Suppressor macrophage (primary cell): ENCODE data around the gene CD82.
A peak's percentile ranks its signal among the peaks of the same experiment; 100 is the strongest.
"Not testable (repeated sequence)": the region's sequence is repeated elsewhere in the genome, so short reads cannot be mapped to it uniquely, and the experiment has no call there.

Experiments
- DNase-seq, 4 experiments: peaks; one replicate each; pipeline ENCODE4 v3.0.0-alpha.2; 2020 to 2022

CD82 gene

DNA sequence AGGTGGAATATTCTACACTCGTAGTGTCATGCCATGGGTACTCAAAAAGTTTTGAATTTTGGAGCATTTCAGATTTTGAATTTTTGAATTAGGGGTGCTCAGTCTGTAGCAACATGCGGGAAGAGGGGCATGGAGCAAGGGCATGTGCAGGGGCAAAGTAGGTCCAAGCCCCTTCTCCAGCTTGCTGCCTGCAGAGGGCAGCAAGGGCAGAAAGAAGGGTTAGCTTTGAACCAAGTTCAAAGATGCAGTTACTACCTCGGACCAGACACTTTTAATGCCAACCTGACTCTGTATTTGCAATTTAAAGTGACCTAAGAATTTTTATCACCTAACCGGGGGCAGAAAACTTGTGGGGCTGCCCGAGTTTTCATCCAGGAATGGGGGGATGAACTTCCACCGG lies 68.2 kb downstream of the CD82 start:
- no peak for DNase-seq

DNA sequence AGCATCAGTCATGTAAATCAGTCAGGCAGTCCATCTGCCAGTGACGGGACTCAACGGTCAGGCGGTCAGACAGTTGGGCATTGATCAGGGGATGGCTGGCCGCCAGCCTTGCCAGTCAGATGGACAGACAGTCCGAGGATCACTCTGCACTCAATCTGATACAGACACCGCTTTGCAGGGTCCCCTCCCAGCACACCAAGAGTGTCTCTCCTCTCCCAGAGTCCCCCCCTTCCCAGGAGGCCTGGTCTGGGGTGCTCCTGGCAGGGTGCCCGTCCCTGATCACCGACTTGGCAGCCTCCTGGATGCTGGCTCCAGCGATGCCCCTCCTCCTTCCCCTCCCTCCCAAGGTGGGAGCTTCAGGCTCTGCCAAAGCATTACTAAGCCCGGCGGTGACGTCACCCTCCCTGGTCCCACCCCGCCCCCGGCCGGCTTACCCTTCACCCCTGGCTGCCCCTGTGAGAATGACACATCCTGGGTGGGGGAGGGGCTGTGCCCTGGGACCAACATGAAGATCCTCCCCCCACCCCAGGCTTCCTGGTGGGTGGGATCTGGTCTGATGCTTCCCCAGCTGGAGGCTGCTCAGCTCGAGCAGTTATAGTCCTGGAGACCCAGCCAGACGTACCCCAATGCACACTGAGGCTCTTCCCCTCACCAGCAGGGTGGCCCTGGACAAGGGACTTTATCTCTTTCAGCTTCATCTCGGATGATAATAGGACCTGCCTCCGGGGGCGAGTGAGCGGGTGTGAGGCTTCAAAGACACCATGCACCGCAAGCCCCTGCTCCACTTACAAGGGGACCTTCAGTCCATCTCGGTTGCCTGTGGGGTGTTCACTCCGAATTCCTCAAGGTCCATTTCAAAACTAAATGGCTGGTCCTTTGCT lies 69.2 kb downstream of the CD82 start:
- DNase-seq, result peak in 3 of 4 experiments; percentile 40 to 56 (median 53)

GRCh38 chr11:44637487-44637886 lies 72.0 kb downstream of the CD82 start:
- DNase-seq, result peak in 3 of 4 experiments; percentile 13 to 72 (median 64)

- DNase-seq, result no peak
Observed at GRCh38 chr11:44638032-44638431, 72.6 kb downstream of the CD82 start.

GRCh38 chr11:44643217-44643616 lies 77.8 kb downstream of the CD82 start:
- no peak for DNase-seq

DNA sequence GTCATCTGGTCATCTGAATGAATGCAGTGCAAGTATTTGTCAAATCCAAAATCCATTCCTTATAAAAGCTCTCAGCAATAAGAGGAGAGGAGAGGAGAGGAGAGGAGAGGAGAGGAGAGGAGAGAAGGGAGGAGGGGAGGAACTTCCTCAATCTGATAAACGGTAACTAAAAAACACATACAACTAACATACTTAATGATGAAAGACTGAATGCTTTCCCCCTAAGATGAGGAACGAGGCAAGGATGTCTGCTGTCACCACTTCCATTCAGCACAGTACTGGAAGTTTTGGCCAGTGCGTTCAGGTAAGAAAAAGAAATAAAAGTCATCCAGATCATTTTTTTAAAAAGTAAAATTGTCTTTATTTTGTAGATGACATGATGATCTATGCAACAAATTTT lies 80.4 kb downstream of the CD82 start:
- no peak for DNase-seq

DNA sequence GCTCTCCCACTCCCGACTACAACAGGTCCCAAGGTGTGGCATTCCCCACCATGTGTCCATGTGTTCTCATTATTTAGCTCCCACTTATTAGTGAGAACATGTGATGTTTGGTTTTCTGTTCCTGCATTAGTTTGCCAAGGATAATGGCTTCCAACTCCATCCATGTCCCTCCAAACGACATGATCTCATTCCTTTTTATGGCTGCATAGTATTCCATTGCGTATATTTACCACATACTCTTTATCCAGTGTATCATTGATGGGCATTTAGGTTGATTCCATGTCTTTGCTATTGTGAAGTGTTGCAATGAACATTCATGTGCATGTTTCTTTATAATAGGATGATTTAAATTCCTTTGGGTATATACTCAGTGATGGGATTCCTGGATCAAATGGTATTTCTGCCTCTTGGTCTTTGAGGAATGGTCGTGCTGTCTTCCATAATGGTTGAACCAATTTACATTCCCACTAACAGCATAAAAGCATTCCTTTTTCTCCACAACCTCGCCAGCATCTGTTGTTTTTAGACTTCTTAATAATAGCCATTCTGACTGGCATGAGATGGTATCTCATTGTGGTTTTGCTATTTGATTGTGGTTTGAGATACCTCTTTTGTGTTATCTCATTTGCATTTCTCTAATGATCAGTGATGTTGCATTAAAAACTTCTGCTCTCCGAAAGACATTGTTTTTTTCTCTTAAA lies 81.9 kb downstream of the CD82 start:
- DNase-seq, result not testable (repeated sequence)

GRCh38 chr11:44648109-44648508 lies 82.6 kb downstream of the CD82 start:
- DNase-seq, result no peak

GRCh38 chr11:44651535-44652155 lies 86.2 kb downstream of the CD82 start:
- no peak for DNase-seq

- DNase-seq, result no peak
Observed at GRCh38 chr11:44652901-44653644, 87.6 kb downstream of the CD82 start.

- no peak for DNase-seq
Observed at GRCh38 chr11:44654057-44654456, 88.6 kb downstream of the CD82 start.

- DNase-seq, result no peak
Observed at GRCh38 chr11:44654596-44654995, 89.1 kb downstream of the CD82 start.

DNA sequence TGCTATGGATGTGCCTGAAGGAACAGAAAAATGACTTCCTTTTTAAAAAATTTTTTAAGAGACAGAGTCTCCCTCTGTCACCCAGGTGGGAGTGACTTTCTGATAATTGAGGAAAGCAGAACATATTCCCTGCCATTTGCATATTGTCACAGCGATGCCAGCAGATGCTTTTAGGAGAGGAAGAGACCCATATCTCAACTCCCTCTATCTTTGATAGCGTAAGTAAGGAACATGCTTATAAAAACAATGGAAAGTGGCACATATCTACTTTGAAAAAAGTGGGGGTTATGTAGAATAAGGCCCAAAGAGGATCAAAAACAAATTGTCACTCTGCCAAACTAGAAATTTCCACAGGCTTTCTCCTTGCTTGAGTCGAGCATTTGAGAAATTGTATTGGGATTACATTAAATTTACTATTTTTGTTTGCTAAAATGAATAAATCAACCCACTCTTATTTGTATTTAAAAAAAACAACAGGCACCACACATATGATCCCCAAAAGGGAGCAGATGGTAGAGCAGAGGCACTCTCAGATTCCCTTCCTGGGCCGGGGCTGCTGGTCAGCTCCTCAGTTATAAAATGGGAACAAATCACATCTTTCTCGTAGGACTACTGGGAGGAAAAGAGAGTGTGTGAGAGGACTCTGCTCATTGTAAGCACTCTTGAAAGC lies 92.5 kb downstream of the CD82 start:
- DNase-seq, result no peak

GRCh38 chr11:44658506-44658850 lies 93.0 kb downstream of the CD82 start:
- peak in 1 of 4 experiments; percentile 22 for DNase-seq

GRCh38 chr11:44659641-44660040 lies 94.2 kb downstream of the CD82 start:
- DNase-seq, result no peak

- DNase-seq, result not testable (repeated sequence)
Observed at GRCh38 chr11:44660535-44660934, 95.1 kb downstream of the CD82 start.

GRCh38 chr11:44661311-44661717 lies 95.9 kb downstream of the CD82 start:
- DNase-seq, result no peak
